SW 1271 (cell line): Measurements from ENCODE around the gene CAMK2D.
A peak's percentile ranks its signal among the peaks of the same experiment; 100 is the strongest.

Experiments
- DNase-seq, 2 experiments: peaks; one replicate each; lab custom pipeline; 2025; lab: John Stamatoyannopoulos, UW

CAMK2D gene

GRCh38 chr4:113524096-113524495 lies 237.4 kb downstream of the CAMK2D start:
- DNase-seq: no peak

GRCh38 chr4:113522433-113522832 lies 239.1 kb downstream of the CAMK2D start:
- DNase-seq: no peak

DNA sequence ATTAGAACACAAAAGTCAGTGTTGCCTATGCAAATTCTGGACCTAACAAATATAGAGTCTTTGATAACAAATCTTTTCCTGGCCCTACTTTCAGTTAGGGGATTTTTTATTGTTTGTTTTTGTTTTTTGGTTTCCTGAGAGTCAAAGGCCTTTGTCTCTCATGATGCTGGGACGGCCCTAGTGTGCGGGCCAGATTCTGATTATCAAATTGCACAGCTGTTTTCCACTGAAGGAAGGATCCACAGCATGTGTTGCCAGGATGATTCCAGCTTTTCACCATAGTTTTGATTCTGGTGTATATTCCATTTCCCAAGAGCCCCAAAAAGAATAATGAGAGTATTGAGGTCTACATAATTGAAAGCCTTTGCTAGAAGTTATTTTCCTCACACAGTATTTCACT lies 248.2 kb downstream of the CAMK2D start:
- DNase-seq: no peak

GRCh38 chr4:113512880-113513279 lies 248.7 kb downstream of the CAMK2D start:
- DNase-seq: no peak

DNA sequence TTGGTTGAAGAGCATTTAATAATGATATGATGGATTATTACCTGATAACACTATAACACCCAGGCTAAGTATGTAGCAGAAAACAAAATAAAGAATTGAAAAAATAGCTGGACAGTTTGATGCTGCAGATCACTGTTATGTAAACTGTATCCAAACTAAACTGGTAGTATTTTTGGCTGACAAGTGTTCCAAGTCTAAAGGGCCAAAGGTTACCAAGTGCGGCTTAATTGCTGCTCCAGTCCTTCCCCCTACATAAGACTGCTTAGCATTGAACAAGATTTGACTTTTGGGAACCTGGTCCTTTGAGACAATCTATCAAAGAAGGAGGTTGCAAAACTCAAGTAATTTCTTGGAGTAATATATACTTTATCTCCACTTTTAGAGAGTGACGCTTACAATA lies 249.6 kb downstream of the CAMK2D start:
- no peak for DNase-seq

DNA sequence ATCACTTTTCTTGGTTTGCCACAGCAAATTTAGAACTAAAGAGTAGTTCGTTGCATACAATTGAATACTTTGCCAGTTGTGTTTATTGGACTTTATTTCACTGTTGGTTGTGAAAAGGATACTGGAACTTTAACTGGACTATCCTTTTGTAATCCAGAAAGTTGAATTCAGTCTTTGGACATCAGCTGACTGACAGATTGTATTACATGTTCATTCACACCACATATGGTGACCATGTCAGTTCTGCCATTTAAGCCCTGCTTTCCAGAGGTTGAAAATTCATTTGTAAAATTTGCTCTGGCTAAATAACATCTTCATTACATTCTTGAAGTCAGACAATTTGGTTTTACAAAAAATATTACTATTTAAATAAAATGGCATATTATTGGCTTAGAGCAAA lies 251.7 kb downstream of the CAMK2D start:
- no peak for DNase-seq

DNA sequence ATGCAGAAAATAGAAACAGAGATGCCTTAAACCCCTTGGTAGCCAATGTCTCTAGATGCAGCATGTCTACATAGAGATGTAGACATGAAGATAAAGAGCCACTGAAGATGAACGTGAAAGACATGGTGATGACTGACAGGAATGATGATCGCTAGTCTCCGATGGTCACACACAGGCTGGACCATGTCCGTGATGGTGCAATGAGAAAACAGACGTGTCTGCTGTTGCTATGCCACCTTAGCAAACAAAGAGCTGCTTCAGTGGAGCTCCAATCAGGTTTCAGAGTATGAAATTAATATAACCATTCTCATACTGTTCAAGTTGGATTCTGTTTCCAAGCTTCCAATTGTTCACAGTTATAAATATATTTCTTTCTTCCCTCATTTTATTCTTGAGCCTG lies 256.5 kb downstream of the CAMK2D start:
- no peak for DNase-seq

DNA sequence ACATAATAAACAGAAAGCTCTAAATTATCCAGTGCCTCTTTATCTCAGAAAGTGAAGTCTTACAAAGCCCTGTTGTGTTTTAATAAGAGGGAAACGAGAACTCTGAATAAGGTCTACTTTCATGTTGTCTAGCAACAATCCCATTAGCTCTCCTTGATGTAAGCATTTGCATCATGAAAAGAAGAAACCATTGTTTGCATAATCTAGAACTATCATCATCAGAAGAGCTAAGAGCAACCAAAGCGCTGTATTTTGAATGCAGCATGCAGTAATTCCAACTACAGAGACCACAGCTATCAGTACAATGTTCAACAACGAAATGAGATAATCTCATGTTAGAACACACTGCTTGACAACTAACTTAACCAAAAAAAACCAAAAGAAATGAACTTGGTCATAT lies 257.1 kb downstream of the CAMK2D start:
- DNase-seq: no peak

GRCh38 chr4:113503691-113504090 lies 257.8 kb downstream of the CAMK2D start:
- no peak for DNase-seq

- DNase-seq: no peak
Observed at GRCh38 chr4:113502906-113503305, 258.6 kb downstream of the CAMK2D start.

DNA sequence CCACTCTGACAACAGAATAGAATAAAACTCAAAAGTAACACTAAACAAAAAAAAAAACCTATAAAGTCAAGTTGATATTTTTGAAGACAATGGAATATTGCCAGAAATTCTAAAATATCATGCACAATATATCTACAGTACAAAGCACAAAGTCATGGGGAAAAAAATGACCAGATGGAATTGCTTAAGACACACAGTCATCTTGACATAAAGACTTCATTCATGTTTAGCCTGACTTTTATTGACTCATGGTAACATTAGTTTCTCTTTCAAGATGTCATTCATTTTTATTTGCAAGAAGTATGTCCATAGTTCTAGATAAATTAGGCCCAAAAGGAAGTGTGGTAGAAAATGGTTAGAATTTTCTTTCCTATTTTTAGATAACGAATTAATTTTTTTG lies 259.1 kb downstream of the CAMK2D start:
- no peak for DNase-seq

- no peak for DNase-seq
Observed at GRCh38 chr4:113500424-113500823, 261.1 kb downstream of the CAMK2D start.

DNA sequence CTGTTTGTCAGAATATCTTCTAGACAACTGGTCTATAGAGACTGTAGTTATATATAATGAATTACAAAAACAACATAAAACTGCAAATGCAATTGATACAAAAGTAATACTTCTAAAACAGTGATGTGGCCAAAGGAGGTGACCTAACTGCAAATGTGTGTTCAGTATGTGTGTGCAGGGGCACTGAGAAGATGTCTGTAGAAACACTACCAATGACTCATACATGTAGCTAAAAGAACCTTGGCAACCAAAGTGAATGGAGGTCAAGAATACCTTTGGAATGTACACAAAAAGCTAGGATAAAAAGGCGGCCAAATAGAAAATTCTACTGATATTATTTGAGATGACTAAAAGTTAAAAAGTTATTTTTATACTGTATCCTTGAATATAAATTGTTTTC lies 261.8 kb downstream of the CAMK2D start:
- no peak for DNase-seq

DNA sequence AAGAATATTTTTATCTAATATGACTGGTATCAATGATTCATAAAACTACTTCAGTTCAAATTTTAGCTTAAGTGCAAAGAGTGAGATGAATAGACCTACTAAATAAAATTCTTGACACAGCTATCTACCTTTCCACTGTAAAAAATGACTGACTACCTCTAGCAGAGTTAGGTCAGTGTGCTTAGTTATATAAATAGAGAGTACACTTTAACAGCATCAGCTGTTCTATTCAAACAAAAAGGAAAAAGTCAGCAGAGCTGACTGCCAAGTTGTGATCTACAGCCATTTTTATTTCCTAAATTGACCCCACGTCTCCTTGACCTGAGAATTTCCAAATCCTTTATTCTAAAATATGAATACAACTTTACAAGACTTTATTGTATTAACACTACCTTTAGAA lies 262.4 kb downstream of the CAMK2D start:
- DNase-seq: no peak

DNA sequence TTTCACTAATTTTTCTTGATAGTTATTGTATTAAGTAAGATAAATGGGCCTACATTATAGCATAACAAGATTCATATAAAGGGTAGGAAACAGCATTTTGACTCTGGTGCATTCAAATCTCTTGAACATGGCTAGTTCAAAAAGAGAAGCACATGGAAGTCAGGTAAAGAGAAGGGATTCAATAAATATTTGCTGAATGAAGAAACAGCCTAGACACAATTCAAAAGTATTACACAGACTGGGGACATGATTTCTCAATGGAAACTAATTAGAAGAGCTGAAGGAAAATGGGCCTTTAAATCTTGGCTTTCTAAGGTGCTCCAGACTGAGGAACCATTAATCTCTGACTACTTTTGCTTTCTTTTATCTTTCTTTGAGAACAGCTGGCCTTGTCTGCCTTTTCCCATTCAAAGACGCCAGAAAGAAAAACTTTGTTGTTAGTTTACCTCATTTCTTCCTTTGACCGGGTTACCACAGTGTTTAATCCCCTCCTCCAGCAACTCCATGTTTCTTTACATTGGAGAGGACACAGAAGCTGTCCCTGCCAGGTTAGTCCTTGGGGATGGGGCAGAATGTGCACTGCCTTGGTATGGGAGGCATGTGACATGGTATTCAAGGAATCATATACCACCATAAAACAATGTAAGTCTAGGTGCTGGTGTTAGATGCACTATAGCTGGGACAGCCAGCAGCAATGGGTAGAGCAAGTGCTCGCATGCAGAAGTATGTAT lies 264.2 kb downstream of the CAMK2D start:
- DNase-seq: no peak

DNA sequence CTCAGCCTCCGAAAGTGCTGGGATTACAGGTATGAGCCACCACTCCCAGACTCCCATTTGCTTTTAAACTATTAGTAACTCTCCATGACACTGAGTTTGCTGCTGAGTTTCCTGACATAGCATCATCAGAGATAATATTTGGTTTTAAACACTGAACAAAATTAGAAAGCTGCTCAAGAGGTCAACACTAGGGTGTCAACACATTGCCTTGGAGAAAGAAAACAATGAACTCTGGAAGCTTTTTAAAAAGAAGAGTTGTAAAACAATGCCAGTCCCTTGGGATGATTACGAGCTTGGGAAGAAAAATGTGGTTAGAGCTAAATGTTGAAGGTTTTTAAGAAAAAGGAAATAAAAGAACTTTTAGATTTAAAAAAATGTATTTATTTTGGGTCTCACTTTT lies 264.8 kb downstream of the CAMK2D start:
- DNase-seq: no peak

DNA sequence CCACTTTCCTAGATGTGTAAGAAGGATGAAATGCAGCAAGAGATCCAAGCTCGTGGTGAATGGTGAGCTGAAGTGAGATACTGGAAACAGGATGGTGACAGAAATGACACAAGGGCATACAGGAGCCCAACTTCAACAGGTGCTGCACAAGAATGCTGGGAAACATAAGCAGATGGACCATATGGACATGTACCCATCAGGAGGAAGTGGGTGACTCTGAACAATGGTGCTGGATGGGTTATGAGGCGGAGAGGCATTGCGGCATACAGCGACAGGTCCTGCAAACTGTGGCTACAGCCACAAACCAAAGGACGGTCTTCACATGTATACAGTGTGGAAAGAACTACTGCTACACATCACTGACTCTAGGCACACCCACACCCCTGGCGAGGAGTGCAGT lies 265.7 kb downstream of the CAMK2D start:
- no peak for DNase-seq

- no peak for DNase-seq
Observed at GRCh38 chr4:113483131-113483530, 278.4 kb downstream of the CAMK2D start.

DNA sequence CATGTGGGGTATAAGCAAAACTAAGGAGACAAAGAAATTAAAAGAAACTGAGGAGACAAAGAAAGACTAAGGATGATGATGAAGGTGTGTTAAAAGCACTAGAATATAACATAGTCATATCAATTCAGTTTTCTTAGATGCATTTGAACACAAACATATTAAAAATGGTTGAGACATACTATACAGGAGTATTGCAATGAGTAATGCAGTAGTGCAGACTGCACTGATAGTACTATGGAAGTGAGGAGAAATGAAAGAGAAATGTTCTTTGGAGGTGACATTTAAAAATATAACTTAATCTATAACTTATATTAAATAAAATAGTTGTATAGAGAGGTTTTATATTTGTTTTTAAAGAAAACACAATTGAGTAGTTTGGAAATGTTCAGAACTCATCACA lies 279.2 kb downstream of the CAMK2D start:
- no peak for DNase-seq

- no peak for DNase-seq
Observed at GRCh38 chr4:113481820-113482219, 279.7 kb downstream of the CAMK2D start.

DNA sequence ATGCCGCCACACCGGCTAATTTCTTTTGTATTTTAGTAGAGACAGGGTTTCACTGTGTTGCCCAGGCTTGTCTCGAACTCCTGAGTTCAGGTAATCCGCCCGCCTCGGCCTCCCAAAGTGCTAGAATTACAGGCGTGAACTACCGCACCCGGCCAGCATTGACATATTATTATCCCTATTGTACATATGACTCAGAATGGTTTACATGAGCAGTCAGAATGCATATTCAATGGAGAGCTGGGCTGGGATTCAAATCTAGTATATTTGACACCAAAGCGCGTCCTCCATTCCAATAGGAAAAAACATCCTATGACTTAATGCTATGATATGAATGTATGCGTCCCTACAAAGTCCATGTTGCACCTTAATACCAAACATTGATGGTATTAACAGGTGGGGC lies 281.4 kb downstream of the CAMK2D start:
- no peak for DNase-seq

GRCh38 chr4:113478032-113478431 lies 283.5 kb downstream of the CAMK2D start:
- DNase-seq: no peak

DNA sequence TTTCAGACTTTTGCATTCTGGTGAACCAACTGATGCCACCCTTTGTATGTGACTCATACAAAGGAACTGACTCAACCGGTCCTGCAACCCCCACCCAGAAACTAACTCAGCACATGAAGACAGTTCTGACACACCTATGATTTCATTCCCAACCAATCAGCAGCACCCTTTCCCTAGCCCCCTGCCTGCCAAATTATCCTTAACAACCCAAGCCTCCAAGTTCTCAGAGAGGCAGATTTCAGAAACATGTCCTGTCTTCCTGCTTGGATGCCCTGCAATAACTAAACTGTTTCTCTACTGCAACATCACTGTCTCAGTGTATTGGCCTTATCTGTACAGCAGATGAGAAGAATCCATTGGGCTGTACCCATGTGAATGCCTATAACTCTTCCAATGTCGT lies 284.7 kb downstream of the CAMK2D start:
- DNase-seq: peak in 1 of 2 experiments; percentile 3

- DNase-seq: peak; percentile 31 to 47
Observed at GRCh38 chr4:113474017-113474416, 287.5 kb downstream of the CAMK2D start.
